GM10266 (cell line): ENCODE data around the gene COBLL1.

Experiments
- DNase-seq: peaks from one replicate; pipeline ENCODE4 v3.0.0; 2012; ENCODE audit errors: extremely low spot score
- CTCF ChIP-seq: IDR thresholded peaks from 2 replicates; pipeline ENCODE4 v1.5.1; 2012; ENCODE audit warnings: mild to moderate bottlenecking, low read depth; ENCODE audit not compliant: control insufficient read depth, insufficient read depth; ENCODE audit errors: missing control alignments

Gene COBLL1

GRCh38 chr2:164675027-164675426 is 166.6 kb downstream of the COBLL1 start:
- TF ChIP-seq CTCF, result no peak
- no peak for DNase-seq

DNA sequence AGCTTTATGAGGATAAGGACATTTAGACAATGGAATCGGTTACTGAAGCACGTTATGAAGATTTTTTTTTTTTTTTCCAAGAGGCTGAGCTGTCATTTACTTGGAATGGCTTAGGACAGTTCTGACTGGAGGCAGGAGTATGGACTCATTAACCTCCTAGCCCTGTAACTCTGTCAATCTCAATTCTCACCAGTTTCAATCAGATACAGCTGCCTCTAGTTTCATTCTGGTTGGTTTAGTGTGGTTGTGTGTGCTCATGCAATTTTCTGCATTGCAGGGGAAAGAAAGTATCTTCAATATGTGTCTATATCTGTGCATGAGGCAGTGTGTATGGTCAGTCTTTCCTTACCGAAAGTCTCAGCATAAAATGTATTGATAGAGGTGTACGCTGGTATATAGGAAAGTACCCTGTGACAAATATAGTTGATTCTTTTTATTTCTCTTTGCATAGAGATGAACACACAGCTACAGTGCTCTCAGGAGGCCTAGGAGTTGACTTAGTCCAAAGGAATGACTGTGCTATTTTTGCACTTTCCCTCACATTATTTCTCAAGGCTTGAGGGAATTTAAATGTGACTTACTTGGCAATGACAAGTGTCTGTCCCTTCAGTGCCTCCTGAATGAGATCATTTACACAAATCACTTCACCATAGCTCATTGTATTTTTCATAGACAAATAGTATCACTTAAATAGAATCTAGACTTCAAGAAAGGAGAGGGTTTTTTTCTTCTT is 169.8 kb downstream of the COBLL1 start:
- no peak for DNase-seq
- TF ChIP-seq CTCF, result no peak

DNA sequence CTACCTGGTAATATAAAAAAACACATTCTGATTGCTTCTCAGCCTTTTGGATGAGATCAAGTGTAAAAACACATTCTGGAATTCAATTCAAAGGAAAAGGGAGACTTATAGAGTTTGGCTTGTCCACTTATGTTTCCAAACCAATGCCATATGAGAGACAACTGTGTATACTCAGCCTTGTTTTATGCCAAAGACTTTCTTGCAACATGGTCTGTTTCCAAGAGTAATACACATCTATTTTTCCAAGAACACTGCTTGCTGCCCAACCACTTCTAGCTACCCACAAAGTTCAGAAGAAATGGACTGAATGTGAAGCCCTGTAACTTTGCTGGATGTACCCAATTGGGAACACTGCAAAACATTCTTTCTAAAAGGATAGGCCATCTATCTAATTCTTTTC is 172.3 kb downstream of the COBLL1 start:
- no peak for DNase-seq
- TF ChIP-seq CTCF, result no peak

DNA sequence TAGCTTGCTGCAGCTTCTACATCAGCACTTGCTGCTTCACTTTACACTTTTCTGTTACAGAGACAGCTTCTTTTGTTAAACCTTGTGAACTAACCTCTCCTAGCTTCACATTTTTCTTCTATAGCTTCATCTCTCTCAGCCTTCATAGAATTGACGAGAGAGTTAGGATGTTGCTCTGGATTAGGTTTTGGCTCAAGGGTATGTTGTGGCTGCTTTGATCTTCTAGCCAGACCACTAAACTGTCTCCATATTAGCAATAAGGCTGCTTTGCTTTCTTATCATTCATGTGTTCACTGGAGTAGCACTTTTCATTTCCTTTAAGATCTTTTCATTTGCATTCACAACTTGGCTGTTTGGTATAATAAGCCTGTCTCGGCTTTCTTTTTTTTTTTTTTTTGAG is 174.1 kb downstream of the COBLL1 start:
- DNase-seq, result no peak
- TF ChIP-seq CTCF, result no peak

- TF ChIP-seq CTCF, result no peak
Measured at GRCh38 chr2:164664070-164664469, 177.6 kb downstream of the COBLL1 start.

GRCh38 chr2:164662868-164663631 is 178.6 kb downstream of the COBLL1 start:
- no peak for DNase-seq

More at GRCh38 chr2:164664070-164664469, 177.6 kb downstream of the COBLL1 start:
- no peak for DNase-seq

More at GRCh38 chr2:164662868-164663631, 178.6 kb downstream of the COBLL1 start:
- no peak for TF ChIP-seq CTCF
